Measurements from ENCODE around the gene MCM3. TPM values are rescaled to one million over a fixed set of nuclear protein-coding genes. Genes with fewer than 3 reads are reported as not detected.

The MCM3 gene
- total RNA-seq, 2 donors from 2014 or later = 168 to 172 TPM

DNA sequence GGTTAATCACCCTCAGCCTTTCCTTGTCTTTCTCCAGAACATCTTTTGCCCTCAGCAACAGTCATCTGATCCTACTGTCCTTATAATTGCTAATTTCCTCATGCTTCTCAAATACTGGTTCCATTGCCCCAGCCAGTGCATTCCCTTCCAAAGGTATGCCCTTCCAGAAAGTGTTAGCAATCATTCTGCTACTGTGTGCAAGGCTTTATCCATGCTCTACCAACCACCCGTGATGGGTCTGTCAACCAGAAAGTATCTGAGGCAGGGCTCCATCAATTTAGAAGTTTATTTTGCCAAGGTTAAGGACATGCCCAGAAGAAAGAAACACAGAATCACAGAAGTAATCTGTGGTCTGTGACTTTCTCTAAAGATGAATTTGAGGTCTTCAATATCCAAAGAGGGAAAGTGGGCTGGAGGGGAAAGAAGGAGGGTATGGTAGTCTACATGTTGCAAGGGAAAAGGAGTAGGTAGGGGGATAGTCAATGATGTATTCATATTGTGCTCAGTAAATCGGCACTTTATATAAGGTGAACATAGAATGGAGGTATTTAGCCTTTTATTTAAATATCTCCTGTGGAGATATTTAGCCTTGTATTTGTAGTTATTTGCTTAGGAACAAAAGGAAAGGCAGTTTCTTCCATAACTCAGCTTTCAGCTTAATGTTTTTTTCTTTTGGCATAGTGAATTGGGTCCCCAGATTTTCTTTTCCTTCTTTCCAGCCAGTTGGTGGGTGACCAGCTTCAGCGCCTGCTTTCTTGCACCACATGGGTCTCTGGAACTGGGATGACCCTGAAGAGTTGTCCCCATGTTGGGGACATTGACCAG, 42.2 kb upstream of the MCM3 start:
- Histone ChIP-seq H3K4me3 (ENCODE audit: low read length) (no peak overlapping the region), H3K9ac (ENCODE audit: extremely low read depth, low read length, poor library complexity, severe bottlenecking) (no peak overlapping the region), H3K4me1 (ENCODE audit: control insufficient read depth, insufficient read depth, low read length) (peaks cover 3% of the 10 kb centered on the region), H3K9me3 (ENCODE audit: control insufficient read depth, low read length) (peaks cover 8% of the 10 kb centered on the region), H3K27ac (ENCODE audit: low read depth, low read length) (no peak overlapping the region), H3K27me3 (ENCODE audit: control insufficient read depth, insufficient read depth, low read length, poor library complexity, severe bottlenecking) (no peaks in the 10 kb centered on the region), H3K36me3 (ENCODE audit: control insufficient read depth, insufficient read depth, low read length) (no peaks in the 10 kb centered on the region)
- WGBS, 2 experiments (ENCODE audit: insufficient coverage in 1 of 2, insufficient read length in 1 of 2) = 91 to 96% methylated on average over 1 to 3 of the region's 3 CpGs
- no peak for DNase-seq
- peaks cover 6% of the 10 kb centered on the region for H3K9me3 Mint-ChIP-seq
- peaks cover 35% of the 10 kb centered on the region for H3K4me1 Mint-ChIP-seq
- peak overlapping the region; percentile 93 for H3K27ac Mint-ChIP-seq
- TF ChIP-seq CTCF (conservative IDR thresholded peaks at IDR 0.05) = no peak
- H3K36me3 Mint-ChIP-seq (ENCODE audit: low read depth) = no peaks in the 10 kb centered on the region
- no peaks in the 10 kb centered on the region for H3K27me3 Mint-ChIP-seq (ENCODE audit: insufficient read depth)
- H3K4me3 Mint-ChIP-seq = peak overlapping the region; percentile 28

- H3K9me3 Mint-ChIP-seq = peaks cover 6% of the 10 kb centered on the region
- 41 to 59% methylated on average over 3 to 14 of the region's 14 CpGs for WGBS, 2 experiments (ENCODE audit: insufficient coverage in 1 of 2, insufficient read length in 1 of 2)
Measured at GRCh38 chr6:52325695-52326471, 41.3 kb upstream of the MCM3 start.

DNA sequence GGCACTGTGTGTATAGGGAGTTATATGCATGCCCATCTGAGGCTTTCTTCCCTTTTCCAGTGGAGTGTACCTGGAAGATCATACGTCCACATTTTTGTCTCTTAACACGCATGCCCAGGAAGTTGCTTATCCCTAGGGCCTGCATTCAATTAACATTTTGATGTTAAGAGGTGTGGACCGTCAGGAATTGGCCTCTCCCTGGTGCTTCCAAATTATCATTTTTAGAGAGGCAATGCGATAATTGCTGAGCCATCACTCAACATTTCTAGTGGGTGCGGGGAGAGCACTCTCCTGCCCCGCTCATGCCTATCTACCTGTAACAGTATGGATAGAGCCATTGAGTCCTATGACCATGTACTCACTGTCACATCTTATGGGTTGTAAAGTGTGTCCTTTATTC, 39.6 kb upstream of the MCM3 start:
- TF ChIP-seq CTCF (conservative IDR thresholded peaks at IDR 0.05) = no peak
- no peak for DNase-seq
- H3K36me3 Mint-ChIP-seq (ENCODE audit: low read depth) = no peaks in the 10 kb centered on the region
- no peak overlapping the region for H3K4me3 ChIP-seq (ENCODE audit: low read length)
- H3K9ac ChIP-seq (ENCODE audit: extremely low read depth, low read length, poor library complexity, severe bottlenecking) = no peak overlapping the region
- no peaks in the 10 kb centered on the region for H3K27me3 Mint-ChIP-seq (ENCODE audit: insufficient read depth)
- peaks cover 8% of the 10 kb centered on the region for H3K9me3 ChIP-seq (ENCODE audit: control insufficient read depth, low read length)
- no peaks in the 10 kb centered on the region for H3K36me3 ChIP-seq (ENCODE audit: control insufficient read depth, insufficient read depth, low read length)
- H3K9me3 Mint-ChIP-seq = peaks cover 6% of the 10 kb centered on the region
- H3K4me3 Mint-ChIP-seq = no peak overlapping the region
- H3K27ac Mint-ChIP-seq = no peak overlapping the region
- H3K27me3 ChIP-seq (ENCODE audit: control insufficient read depth, insufficient read depth, low read length, poor library complexity, severe bottlenecking) = no peaks in the 10 kb centered on the region
- peaks cover 26% of the 10 kb centered on the region for H3K4me1 Mint-ChIP-seq
- WGBS, 2 experiments (ENCODE audit: insufficient coverage in 1 of 2, insufficient read length in 1 of 2) = 91 to 96% methylated on average over 5 to 6 of the region's 6 CpGs
- H3K4me1 ChIP-seq (ENCODE audit: control insufficient read depth, insufficient read depth, low read length) = no peaks in the 10 kb centered on the region
- H3K27ac ChIP-seq (ENCODE audit: low read depth, low read length) = no peak overlapping the region

More at GRCh38 chr6:52325695-52326471, 41.3 kb upstream of the MCM3 start:
- Histone ChIP-seq H3K4me1 (ENCODE audit: control insufficient read depth, insufficient read depth, low read length) (no peaks in the 10 kb centered on the region), H3K9me3 (ENCODE audit: control insufficient read depth, low read length) (peaks cover 8% of the 10 kb centered on the region), H3K4me3 (ENCODE audit: low read length) (no peak overlapping the region), H3K36me3 (ENCODE audit: control insufficient read depth, insufficient read depth, low read length) (no peaks in the 10 kb centered on the region), H3K9ac (ENCODE audit: extremely low read depth, low read length, poor library complexity, severe bottlenecking) (no peak overlapping the region), H3K27me3 (ENCODE audit: control insufficient read depth, insufficient read depth, low read length, poor library complexity, severe bottlenecking) (no peaks in the 10 kb centered on the region), H3K27ac (ENCODE audit: low read depth, low read length) (peak overlapping the region; percentile 15)
- peak overlapping the region; percentile 28 for H3K4me3 Mint-ChIP-seq
- peak overlapping the region; percentile 93 for H3K27ac Mint-ChIP-seq
- no peak for TF ChIP-seq CTCF (conservative IDR thresholded peaks at IDR 0.05)
- DNase-seq = peak; percentile 87
- no peaks in the 10 kb centered on the region for H3K27me3 Mint-ChIP-seq (ENCODE audit: insufficient read depth)
- H3K36me3 Mint-ChIP-seq (ENCODE audit: low read depth) = no peaks in the 10 kb centered on the region
- peaks cover 32% of the 10 kb centered on the region for H3K4me1 Mint-ChIP-seq
